GM18870 (cell line): Measurements from ENCODE around the gene XPA.
A peak's percentile ranks its signal among the peaks of the same experiment; 100 is the strongest.
"Not testable (repeated sequence)": the region's sequence is repeated elsewhere in the genome, so short reads cannot be mapped to it uniquely, and the experiment has no call there.

Experiments used
- ATAC-seq: cut with Tn5 transposase; IDR thresholded peaks from one replicate; pipeline ENCODE4 v1.9.1; 2021; ENCODE audit warnings: moderate library complexity; ENCODE audit not compliant: unreplicated experiment

Gene XPA

GRCh38 chr9:97704345-97704677 is 7.2 kb upstream of the XPA start:
- ATAC-seq = no peak

GRCh38 chr9:97703437-97704344 is 6.6 kb upstream of the XPA start:
- ATAC-seq = peak; percentile 54

- not testable (repeated sequence) for ATAC-seq
Observed at GRCh38 chr9:97699824-97700223, 2.7 kb upstream of the XPA start.

- ATAC-seq = not testable (repeated sequence)
Observed at GRCh38 chr9:97699281-97699680, 2.1 kb upstream of the XPA start.

GRCh38 chr9:97698865-97699264 is 1.7 kb upstream of the XPA start:
- no peak for ATAC-seq

GRCh38 chr9:97697837-97698236 is 697 bp upstream of the XPA start:
- ATAC-seq = no peak

GRCh38 chr9:97695995-97696802 is 941 bp downstream of the XPA start:
- ATAC-seq = no peak

- ATAC-seq = no peak
Observed at GRCh38 chr9:97695390-97695789, 1.8 kb downstream of the XPA start.

- ATAC-seq = no peak
Observed at GRCh38 chr9:97694769-97695168, 2.4 kb downstream of the XPA start.

GRCh38 chr9:97689401-97690180 is 7.5 kb downstream of the XPA start:
- no peak for ATAC-seq

- no peak for ATAC-seq
Observed at GRCh38 chr9:97688654-97689053, 8.5 kb downstream of the XPA start.

- ATAC-seq = no peak
Observed at GRCh38 chr9:97682242-97682641, 14.9 kb downstream of the XPA start.

GRCh38 chr9:97675655-97676054 is 21.5 kb downstream of the XPA start:
- no peak for ATAC-seq

GRCh38 chr9:97673922-97674321 is 23.2 kb downstream of the XPA start:
- no peak for ATAC-seq

- ATAC-seq = no peak
Observed at GRCh38 chr9:97672403-97672802, 24.7 kb downstream of the XPA start.

- ATAC-seq = no peak
Observed at GRCh38 chr9:97670586-97670985, 26.6 kb downstream of the XPA start.

- ATAC-seq = no peak
Observed at GRCh38 chr9:97668485-97668884, 28.7 kb downstream of the XPA start.

- ATAC-seq = no peak
Observed at GRCh38 chr9:97666907-97667686, 30.0 kb downstream of the XPA start.

GRCh38 chr9:97665742-97666141 is 31.4 kb downstream of the XPA start:
- no peak for ATAC-seq

- no peak for ATAC-seq
Observed at GRCh38 chr9:97660847-97661246, 36.3 kb downstream of the XPA start.

GRCh38 chr9:97660340-97660739 is 36.8 kb downstream of the XPA start:
- no peak for ATAC-seq
